Activated CD4-positive, alpha-beta T cell treated with anti-CD3 and anti-CD28 coated beads, Interleukin-2, amount 10 ng/mL, durations not matched to agents 7 days and 5 days (primary cell): ENCODE measurements around the gene HSD17B2. TPM values are rescaled to one million over a fixed set of nuclear protein-coding genes. Genes with fewer than 3 reads are reported as not detected.
A peak's percentile ranks its signal among the peaks of the same experiment; 100 is the strongest.

Experiments
- CTCF ChIA-PET: fragments of 350-600 bp; sonication (Branson Sonifier 250); formaldehyde crosslinking; loops from one replicate; lab custom pipeline; 2021; ENCODE audit warnings: antibody characterized with exemption; lab: Charles Lee
- POLR2A ChIA-PET: fragments of 350-600 bp; sonication (Branson Sonifier 250); formaldehyde crosslinking; loops from one replicate; lab custom pipeline; 2021; ENCODE audit warnings: antibody characterized with exemption; lab: Charles Lee
- DNase-seq: peaks from one replicate; pipeline ENCODE4 v3.0.0-alpha.2; 2020
- H3K27ac Mint-ChIP-seq: one replicate; pipeline ENCODE4 v1.8.0; 2021; ENCODE audit warnings: mild to moderate bottlenecking, moderate library complexity, mixed read lengths
- H3K27me3 Mint-ChIP-seq: one replicate; pipeline ENCODE4 v1.8.0; 2021; ENCODE audit warnings: mixed read lengths
- H3K36me3 Mint-ChIP-seq: one replicate; pipeline ENCODE4 v1.8.0; 2021; ENCODE audit warnings: low read depth, mixed read lengths
- H3K4me1 Mint-ChIP-seq: one replicate; pipeline ENCODE4 v1.8.0; 2021; ENCODE audit warnings: mixed read lengths
- H3K4me3 Mint-ChIP-seq: one replicate; pipeline ENCODE4 v1.8.0; 2021; ENCODE audit warnings: mild to moderate bottlenecking, moderate library complexity, mixed read lengths
- H3K9me3 Mint-ChIP-seq: one replicate; pipeline ENCODE4 v1.8.0; 2021; ENCODE audit warnings: mixed read lengths
- total RNA-seq, 2 experiments: library from RNA; stranded (reverse); gene quantifications; one replicate each; pipeline ENCODE4 v1.2.3, GENCODE V29; 2021

Gene HSD17B2
- total RNA-seq, 2 experiments from 2014 or later = not detected

DNA sequence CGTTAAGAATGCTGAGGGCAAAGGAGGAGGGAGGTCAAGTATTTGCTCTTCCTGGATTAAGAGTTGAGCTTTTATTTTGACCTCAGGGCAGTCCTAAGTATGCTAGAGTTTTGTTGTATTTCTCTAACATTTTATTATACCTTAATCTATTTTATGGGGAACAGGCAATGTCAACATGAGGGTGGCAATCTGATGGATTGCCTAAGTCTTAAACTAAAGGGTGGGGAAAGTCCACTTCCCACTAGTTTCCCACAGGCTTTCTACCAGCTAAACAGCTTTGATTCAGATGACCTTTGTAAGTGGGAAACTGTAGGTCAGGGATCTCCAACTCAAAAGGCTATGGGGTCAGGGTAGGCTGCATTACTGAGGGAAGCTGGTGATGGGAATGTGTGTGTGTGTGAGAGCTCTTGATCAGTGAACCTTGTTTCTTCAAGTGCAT is 24.9 kb downstream of the HSD17B2 start:
- DNase-seq = no peak
- peaks cover 3% of the 10 kb centered on the region for H3K27me3 Mint-ChIP-seq
- no peak overlapping the region for H3K27ac Mint-ChIP-seq
- ChIA-PET CTCF (interaction anchor here (1.1 to 1.4 kb wide), 2 partner anchors 32 to 170 kb away, joined by 3 read pairs; no protein-coding TSS in a partner anchor), POLR2A (no interaction called here)
- H3K4me3 Mint-ChIP-seq = no peak overlapping the region
- no peaks in the 10 kb centered on the region for H3K36me3 Mint-ChIP-seq
- H3K4me1 Mint-ChIP-seq = no peaks in the 10 kb centered on the region
- no peaks in the 10 kb centered on the region for H3K9me3 Mint-ChIP-seq

DNA sequence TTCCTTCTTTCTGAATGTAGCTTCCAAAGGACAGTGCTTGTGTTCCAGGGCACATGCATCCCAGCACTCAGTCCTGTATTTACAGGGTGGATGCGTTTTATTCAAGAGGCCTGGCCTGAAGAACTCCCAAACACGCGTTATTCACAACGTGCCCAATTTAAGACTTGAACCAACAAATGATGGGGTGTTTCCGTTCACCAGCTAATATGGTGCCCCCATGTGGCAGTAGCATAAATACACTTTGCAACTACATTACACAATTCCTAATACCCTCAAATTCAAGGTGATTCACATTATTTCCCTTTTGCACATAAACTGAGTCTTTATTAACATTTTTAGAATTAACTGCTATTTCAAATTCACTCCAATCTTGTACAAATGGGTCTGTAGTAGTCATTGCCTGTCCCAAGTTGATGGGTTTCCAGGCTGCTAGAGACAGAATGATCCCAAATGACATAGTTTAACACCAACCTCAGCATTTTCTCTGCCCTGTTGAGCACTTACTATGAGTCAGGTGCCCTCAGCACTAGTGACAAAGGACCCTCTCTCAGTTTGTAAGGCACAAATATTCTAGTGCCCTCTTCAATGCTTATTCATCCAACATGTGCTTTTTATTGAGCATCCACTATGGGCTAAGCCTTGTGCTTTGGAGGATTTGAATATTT is 26.9 kb downstream of the HSD17B2 start:
- peak; percentile 32 for DNase-seq
- no peak overlapping the region for H3K4me3 Mint-ChIP-seq
- CTCF ChIA-PET = no interaction called here
- H3K36me3 Mint-ChIP-seq = no peaks in the 10 kb centered on the region
- H3K27me3 Mint-ChIP-seq = peaks cover 5% of the 10 kb centered on the region
- POLR2A ChIA-PET = no interaction called here
- no peak overlapping the region for H3K27ac Mint-ChIP-seq
- H3K9me3 Mint-ChIP-seq = no peaks in the 10 kb centered on the region
- no peaks in the 10 kb centered on the region for H3K4me1 Mint-ChIP-seq

DNA sequence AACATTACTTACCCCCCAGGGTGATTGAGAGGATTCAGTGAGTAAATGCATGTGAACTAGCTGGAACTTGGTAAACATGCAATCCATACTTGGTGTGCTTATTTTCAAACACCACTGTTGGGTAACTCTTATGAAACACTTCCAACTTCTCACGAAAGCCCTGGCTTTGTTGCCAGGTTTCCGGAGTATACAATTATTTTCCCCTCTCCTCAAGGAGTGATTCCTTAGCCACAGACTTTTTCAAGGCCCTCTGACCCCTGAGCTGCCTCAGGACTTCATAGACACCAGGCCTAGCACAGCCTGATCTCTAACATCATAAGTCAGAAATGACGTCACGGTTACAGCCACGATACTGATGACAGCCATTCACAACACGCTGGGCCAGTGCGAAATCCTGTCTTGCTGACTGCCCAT is 27.6 kb downstream of the HSD17B2 start:
- Mint-ChIP-seq H3K4me1 (no peaks in the 10 kb centered on the region), H3K4me3 (no peak overlapping the region), H3K36me3 (no peaks in the 10 kb centered on the region), H3K9me3 (no peaks in the 10 kb centered on the region), H3K27ac (no peak overlapping the region), H3K27me3 (peaks cover 6% of the 10 kb centered on the region)
- CTCF ChIA-PET = no interaction called here
- no peak for DNase-seq
- POLR2A ChIA-PET = no interaction called here

DNA sequence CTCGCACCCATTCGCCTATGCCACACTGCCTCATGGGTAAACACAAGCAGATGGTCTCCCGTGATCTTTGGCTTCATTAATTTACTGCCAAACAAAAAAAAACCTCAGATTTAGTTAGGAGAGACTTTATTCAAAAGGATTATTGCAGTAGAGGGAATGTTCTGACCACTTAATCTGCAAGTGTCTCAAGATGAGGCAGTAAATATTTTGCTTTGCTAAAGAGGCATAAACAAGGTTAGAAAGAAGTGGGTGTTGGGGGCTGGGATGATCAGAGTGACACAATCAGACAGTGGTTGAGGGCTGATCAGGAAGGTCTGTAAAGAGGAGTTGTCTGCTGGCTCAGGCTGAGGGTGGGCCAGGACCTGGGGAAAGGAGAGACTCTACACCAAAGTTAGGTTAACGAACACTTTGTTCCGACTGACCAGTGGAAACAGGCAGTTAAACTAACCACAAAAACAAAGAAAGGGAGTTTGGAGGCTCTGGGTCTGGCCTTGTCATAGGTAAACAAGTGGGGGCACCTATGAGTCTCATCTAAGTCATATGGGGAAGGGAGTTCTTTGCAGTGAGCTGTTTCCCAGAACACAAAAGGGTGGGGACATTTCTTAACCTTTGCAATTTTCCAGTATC is 28.5 kb downstream of the HSD17B2 start:
- Mint-ChIP-seq H3K9me3 (no peaks in the 10 kb centered on the region), H3K4me1 (no peaks in the 10 kb centered on the region), H3K36me3 (no peaks in the 10 kb centered on the region), H3K27me3 (peaks cover 6% of the 10 kb centered on the region), H3K4me3 (no peak overlapping the region), H3K27ac (no peak overlapping the region)
- CTCF ChIA-PET = no interaction called here
- POLR2A ChIA-PET = no interaction called here
- no peak for DNase-seq

DNA sequence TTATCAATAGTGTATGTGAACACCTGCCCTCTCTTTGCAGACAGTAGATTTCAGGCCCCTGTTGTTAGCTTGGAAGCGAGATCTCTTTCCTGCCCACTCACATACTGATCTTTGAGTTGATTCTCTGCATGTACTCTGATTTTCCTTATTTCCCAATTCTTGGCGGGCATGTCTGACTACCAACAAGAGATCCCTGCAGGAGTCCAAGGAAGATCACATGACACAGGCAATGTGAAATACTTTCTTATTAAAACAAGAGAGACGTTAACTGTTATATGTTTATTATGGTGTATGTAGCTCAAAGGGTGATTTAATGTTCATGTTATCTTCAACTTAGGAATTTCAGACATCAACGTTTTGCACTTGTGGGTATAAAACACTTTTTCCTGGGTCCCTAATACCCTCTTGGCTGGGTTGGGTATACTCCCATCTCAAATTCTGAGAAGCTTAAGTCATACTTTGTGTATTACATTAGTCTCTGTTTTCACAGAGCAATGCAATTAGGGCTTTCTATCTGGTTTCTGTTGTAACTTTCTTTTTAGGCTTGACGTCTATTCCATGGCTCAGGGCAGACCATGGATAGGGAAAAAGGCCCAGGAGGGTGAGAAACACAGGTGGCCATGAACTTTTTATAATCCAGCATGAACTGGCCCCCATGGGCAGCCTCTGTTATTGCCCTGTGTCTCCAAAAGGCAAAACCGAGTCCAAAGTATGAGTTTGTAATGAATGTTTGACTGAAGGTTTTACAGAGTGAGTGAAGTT is 32.2 kb downstream of the HSD17B2 start:
- no peaks in the 10 kb centered on the region for H3K4me1 Mint-ChIP-seq
- ChIA-PET POLR2A (no interaction called here), CTCF (no interaction called here)

DNA sequence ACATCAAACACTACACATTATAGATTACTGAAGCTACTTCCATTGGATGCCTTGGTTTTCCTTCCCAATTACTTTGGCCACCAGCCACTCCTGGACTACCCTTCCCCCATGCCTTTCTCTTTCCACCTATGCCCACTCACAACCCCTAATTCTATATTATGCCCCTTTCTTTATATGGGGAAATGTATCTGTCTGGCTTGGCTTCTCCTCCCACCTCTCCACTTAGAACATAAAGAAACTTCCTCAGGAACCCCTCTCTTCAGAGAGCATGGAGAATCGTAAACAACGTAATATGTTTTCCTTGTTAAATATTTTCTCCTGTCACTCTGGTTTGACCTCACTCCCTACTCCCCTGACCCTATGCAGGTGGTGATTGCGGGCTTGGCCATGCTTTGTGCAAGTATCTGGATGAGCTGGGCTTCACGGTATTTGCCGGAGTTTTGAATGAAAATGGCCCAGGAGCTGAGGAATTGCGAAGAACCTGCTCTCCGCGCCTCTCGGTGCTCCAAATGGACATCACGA is 32.8 kb downstream of the HSD17B2 start:
- Mint-ChIP-seq H3K9me3 (no peaks in the 10 kb centered on the region), H3K36me3 (no peaks in the 10 kb centered on the region), H3K27me3 (peaks cover 3% of the 10 kb centered on the region), H3K4me3 (no peak overlapping the region), H3K4me1 (no peaks in the 10 kb centered on the region), H3K27ac (no peak overlapping the region)
- ChIA-PET CTCF (no interaction called here), POLR2A (no interaction called here)
- no peak for DNase-seq

More for the DNA sequence above, 32.2 kb downstream of the HSD17B2 start:
- Mint-ChIP-seq H3K27me3 (peaks cover 3% of the 10 kb centered on the region), H3K36me3 (no peaks in the 10 kb centered on the region), H3K27ac (no peak overlapping the region), H3K9me3 (no peaks in the 10 kb centered on the region), H3K4me3 (no peak overlapping the region)
- no peak for DNase-seq

DNA sequence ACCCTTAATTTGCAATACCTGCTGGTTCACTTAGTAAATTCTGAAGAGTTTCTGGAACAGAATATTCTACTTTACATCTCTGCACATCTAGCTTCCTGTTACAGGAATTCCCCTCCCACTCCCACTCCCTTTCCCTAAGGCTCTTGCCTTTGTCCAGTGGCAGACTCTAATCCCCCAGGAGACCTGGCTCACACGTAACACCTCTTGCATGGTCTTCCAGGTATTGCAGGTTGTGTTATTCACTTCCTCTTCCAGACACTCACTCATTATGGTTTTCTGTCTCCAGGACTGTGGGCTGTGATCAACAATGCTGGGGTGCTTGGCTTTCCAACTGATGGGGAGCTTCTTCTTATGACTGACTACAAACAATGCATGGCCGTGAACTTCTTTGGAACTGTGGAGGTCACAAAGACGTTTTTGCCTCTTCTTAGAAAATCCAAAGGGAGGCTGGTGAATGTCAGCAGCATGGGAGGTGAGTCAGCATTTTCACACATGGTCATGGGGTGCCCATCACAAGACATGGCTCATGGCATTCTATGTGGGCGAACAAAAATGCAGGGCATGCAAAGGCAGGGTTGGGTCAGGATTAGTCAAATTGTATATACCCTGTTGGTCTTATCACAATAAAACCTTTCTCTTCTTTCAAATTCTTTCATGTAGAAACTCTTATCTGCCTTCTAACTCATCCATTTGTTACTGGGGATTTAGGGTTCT is 35.8 kb downstream of the HSD17B2 start:
- no peak for DNase-seq
- ChIA-PET CTCF (interaction anchor here (0.9 to 1.5 kb wide), 2 partner anchors 10 to 23 kb away, joined by 3 read pairs; no protein-coding TSS in a partner anchor), POLR2A (no interaction called here)
- Mint-ChIP-seq H3K27me3 (peaks cover 14% of the 10 kb centered on the region), H3K9me3 (no peaks in the 10 kb centered on the region), H3K4me1 (no peaks in the 10 kb centered on the region), H3K27ac (no peak overlapping the region), H3K4me3 (no peak overlapping the region), H3K36me3 (no peaks in the 10 kb centered on the region)

DNA sequence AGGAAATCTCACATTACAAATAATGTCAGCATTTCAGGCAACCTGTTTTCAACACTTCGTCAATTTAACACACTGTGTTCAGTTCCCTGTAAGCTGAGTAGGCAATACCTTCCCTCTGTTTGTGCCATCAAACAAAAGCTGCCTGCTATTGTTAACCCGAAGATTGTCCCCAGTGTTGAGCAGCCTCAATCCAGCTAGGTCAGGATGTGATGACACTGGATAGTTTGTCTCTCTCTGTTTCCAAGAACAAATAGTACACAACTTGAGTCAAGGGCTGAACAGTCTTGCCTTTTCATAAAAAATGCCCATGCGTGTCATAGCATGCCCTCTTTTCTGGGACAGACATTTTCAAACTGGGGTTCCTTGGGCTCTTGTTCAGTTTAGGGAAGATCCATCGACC is 36.4 kb downstream of the HSD17B2 start:
- no peak for DNase-seq
- Mint-ChIP-seq H3K9me3 (no peaks in the 10 kb centered on the region), H3K4me1 (no peaks in the 10 kb centered on the region), H3K36me3 (no peaks in the 10 kb centered on the region), H3K27me3 (peaks cover 17% of the 10 kb centered on the region), H3K27ac (no peak overlapping the region), H3K4me3 (no peak overlapping the region)
- POLR2A ChIA-PET = no interaction called here
- CTCF ChIA-PET = interaction anchor here (0.9 kb wide), 1 partner anchor 23 kb away, joined by 3 read pairs; no protein-coding TSS in a partner anchor

DNA sequence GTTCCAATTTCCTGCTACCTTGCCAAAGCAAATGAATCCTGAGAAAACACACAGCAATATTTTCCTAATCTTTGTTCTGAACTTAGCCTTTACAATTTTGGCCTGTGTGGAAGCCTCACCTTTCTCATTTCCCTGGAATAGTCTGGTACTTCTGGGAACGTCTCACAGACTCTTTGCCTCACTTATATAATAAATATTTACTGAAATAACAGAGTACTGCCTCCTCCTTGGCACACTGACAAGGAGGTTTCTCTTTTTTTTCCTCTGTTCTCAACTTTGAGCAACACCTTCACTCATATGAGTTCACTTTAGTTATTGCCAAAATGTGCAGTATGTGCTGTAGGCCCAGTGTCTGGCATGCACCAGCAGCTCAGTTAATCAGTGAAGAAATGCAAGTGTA is 37.3 kb downstream of the HSD17B2 start:
- Mint-ChIP-seq H3K4me1 (no peaks in the 10 kb centered on the region), H3K27me3 (peaks cover 18% of the 10 kb centered on the region), H3K9me3 (peaks cover 2% of the 10 kb centered on the region), H3K4me3 (no peak overlapping the region), H3K36me3 (no peaks in the 10 kb centered on the region), H3K27ac (no peak overlapping the region)
- DNase-seq = no peak
- CTCF ChIA-PET = no interaction called here
- POLR2A ChIA-PET = no interaction called here

DNA sequence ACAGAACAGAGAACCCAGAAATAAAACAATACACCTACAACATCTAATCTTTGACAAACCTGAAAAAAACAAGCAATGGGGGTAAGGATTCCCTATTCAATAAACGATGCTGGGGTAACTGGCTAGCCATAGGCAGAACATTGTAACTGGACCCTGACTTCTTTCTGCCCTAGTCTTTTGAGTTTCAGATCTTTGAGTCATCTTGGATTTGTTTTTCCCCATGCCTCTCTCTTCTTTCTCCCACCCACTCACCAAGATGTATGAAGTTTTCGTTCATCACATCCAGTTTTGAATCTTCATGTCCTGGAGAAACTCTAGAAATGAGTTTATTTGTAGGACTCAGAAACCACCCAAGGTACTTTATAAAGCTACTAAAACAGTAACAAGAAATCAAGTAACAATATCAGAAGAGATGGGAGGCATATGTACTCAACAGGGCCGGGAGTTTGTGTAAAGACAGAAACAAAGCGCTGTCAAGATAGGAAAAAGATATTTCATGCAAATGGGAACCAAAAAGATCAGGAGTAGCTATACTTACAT is 39.0 kb downstream of the HSD17B2 start:
- POLR2A ChIA-PET = no interaction called here
- peaks cover 2% of the 10 kb centered on the region for H3K9me3 Mint-ChIP-seq
- DNase-seq = no peak
- H3K4me3 Mint-ChIP-seq = no peak overlapping the region
- peaks cover 30% of the 10 kb centered on the region for H3K27me3 Mint-ChIP-seq
- no peak overlapping the region for H3K27ac Mint-ChIP-seq
- H3K4me1 Mint-ChIP-seq = no peaks in the 10 kb centered on the region
- CTCF ChIA-PET = no interaction called here
- H3K36me3 Mint-ChIP-seq = no peaks in the 10 kb centered on the region

DNA sequence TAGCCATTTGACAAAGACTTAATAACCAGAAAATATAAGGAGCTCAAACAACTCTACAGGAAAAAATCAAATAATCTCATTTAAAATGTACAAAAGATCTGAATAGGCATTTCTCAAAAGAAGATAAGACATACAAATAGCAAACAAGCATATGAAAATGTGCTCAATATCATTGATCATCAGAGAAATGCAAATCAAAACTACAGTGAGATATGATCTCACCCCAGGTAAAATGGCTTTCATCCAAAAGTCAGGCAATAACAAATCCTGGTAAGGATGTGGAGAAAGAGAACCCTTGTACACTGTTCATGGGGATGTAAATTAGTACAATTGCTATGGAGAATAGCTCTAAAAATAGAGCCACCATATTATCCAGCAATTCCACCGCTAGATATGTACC is 43.1 kb downstream of the HSD17B2 start:
- Mint-ChIP-seq H3K27me3 (peaks cover 46% of the 10 kb centered on the region), H3K9me3 (peaks cover 2% of the 10 kb centered on the region), H3K36me3 (no peaks in the 10 kb centered on the region), H3K4me3 (no peak overlapping the region), H3K4me1 (peaks cover 7% of the 10 kb centered on the region), H3K27ac (no peak overlapping the region)
- CTCF ChIA-PET = no interaction called here
- no peak for DNase-seq
- POLR2A ChIA-PET = no interaction called here

DNA sequence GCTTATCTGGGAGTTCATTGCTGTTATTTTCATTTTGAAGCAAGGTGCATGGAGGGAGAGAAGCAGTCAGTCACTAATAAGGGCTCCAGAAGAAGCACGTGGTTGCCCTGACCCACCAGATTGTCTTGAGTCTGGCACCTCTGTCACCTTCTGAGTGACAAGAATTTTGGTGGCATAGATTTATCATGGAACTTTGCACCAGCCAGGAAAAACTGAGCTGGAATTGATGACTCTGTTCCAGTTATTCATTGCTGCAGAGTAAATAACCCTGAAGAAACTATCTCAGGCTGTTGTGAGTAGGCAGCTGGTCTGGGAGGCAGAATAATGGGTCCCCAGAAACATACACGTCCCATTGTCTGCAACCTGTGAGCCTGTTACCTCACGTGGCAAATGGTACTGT is 44.8 kb downstream of the HSD17B2 start:
- Mint-ChIP-seq H3K27me3 (peaks cover 46% of the 10 kb centered on the region), H3K4me3 (no peak overlapping the region), H3K27ac (no peak overlapping the region), H3K4me1 (peaks cover 8% of the 10 kb centered on the region), H3K9me3 (peaks cover 2% of the 10 kb centered on the region), H3K36me3 (no peaks in the 10 kb centered on the region)
- ChIA-PET POLR2A (no interaction called here), CTCF (no interaction called here)
- DNase-seq = no peak
